Measurements from ENCODE around the gene NELL1.

DNA sequence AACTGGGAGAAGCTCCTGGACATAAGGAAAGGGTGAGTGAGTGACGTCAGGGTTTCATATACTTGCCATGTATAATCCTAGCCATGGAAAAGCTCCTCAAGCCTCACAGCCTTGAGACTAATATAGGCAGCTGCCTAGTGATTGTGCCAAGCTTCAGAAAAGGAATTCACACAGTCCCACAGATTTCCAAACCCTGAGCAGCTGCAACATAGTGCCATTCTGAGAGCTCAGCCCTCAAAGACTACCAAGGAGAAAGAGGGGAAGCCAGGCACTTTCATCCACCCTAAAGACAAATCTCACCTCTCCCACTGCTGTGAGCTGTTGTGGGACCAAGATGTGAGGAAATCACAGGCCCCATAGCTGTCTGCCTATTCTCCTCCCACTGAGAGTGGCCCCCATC lies 815.6 kb downstream of the NELL1 start:
- TF ChIP-seq POLR2AphosphoS5 (IDR thresholded peaks at IDR 0.05; ENCODE audit: borderline replicate concordance, low read depth, low read length) (no peak), EZH2 (IDR thresholded peaks at IDR 0.05) (no peak), FOXP2 (optimal IDR thresholded peaks at IDR 0.05; ENCODE audit: control extremely low read depth, extremely low read length, insufficient read depth) (no peak)

Data from SK-N-MC (cell line).